ENCODE measurements around the gene DBT. TPM values are rescaled to one million over a fixed set of nuclear protein-coding genes. Genes with fewer than 3 reads are reported as not detected.

Gene DBT
- polyA plus RNA-seq, 1 donor from 2014 or later, result 9.0 TPM

- Histone ChIP-seq H3K79me2 (replicated peaks; ENCODE audit: insufficient read depth, low read length) (no peaks in the 10 kb centered on the region), H3K9ac (ENCODE audit: low read length) (no peak overlapping the region), H3F3A (ENCODE audit: insufficient read depth, low read length, poor library complexity, severe bottlenecking) (no peaks in the 10 kb centered on the region), H3K4me3 (ENCODE audit: low read length) (no peak overlapping the region), H3K36me3 (ENCODE audit: insufficient read depth, low read length) (no peaks in the 10 kb centered on the region), H3K27ac (ENCODE audit: low read length) (no peak overlapping the region), H3K9me3 (ENCODE audit: low read length) (no peaks in the 10 kb centered on the region), H3K4me2 (ENCODE audit: low read length) (no peak overlapping the region), H3K9me2 (ENCODE audit: insufficient read depth, low read length) (no peaks in the 10 kb centered on the region), H2AFZ (ENCODE audit: low read depth, low read length) (no peak overlapping the region), H4K20me1 (ENCODE audit: insufficient read depth) (no peaks in the 10 kb centered on the region), H3K27me3 (ENCODE audit: insufficient read depth, low read depth, low read length) (no peaks in the 10 kb centered on the region)
- TF ChIP-seq SMC3 (conservative IDR thresholded peaks at IDR 0.05; ENCODE audit: poor library complexity) (no peak), RAD21 (conservative IDR thresholded peaks at IDR 0.05) (no peak), TAF1 (IDR thresholded peaks at IDR 0.05; ENCODE audit: low read depth) (no peak), EZH2 (IDR thresholded peaks at IDR 0.05; ENCODE audit: borderline replicate concordance, insufficient read depth, low read length, poor library complexity, severe bottlenecking) (no peak), POLR2AphosphoS5 (IDR thresholded peaks at IDR 0.05) (no peak), EP300 (conservative IDR thresholded peaks at IDR 0.05; ENCODE audit: poor library complexity, severe bottlenecking) (no peak), MXI1 (conservative IDR thresholded peaks at IDR 0.05; ENCODE audit: poor library complexity, severe bottlenecking) (no peak)
- TF ChIP-seq, protein P1, sequence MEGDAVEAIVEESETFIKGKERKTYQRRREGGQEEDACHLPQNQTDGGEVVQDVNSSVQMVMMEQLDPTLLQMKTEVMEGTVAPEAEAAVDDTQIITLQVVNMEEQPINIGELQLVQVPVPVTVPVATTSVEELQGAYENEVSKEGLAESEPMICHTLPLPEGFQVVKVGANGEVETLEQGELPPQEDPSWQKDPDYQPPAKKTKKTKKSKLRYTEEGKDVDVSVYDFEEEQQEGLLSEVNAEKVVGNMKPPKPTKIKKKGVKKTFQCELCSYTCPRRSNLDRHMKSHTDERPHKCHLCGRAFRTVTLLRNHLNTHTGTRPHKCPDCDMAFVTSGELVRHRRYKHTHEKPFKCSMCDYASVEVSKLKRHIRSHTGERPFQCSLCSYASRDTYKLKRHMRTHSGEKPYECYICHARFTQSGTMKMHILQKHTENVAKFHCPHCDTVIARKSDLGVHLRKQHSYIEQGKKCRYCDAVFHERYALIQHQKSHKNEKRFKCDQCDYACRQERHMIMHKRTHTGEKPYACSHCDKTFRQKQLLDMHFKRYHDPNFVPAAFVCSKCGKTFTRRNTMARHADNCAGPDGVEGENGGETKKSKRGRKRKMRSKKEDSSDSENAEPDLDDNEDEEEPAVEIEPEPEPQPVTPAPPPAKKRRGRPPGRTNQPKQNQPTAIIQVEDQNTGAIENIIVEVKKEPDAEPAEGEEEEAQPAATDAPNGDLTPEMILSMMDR (IDR thresholded peaks at IDR 0.05; ENCODE audit: poor library complexity, severe bottlenecking), result no peak
- TF ChIP-seq, protein P2, sequence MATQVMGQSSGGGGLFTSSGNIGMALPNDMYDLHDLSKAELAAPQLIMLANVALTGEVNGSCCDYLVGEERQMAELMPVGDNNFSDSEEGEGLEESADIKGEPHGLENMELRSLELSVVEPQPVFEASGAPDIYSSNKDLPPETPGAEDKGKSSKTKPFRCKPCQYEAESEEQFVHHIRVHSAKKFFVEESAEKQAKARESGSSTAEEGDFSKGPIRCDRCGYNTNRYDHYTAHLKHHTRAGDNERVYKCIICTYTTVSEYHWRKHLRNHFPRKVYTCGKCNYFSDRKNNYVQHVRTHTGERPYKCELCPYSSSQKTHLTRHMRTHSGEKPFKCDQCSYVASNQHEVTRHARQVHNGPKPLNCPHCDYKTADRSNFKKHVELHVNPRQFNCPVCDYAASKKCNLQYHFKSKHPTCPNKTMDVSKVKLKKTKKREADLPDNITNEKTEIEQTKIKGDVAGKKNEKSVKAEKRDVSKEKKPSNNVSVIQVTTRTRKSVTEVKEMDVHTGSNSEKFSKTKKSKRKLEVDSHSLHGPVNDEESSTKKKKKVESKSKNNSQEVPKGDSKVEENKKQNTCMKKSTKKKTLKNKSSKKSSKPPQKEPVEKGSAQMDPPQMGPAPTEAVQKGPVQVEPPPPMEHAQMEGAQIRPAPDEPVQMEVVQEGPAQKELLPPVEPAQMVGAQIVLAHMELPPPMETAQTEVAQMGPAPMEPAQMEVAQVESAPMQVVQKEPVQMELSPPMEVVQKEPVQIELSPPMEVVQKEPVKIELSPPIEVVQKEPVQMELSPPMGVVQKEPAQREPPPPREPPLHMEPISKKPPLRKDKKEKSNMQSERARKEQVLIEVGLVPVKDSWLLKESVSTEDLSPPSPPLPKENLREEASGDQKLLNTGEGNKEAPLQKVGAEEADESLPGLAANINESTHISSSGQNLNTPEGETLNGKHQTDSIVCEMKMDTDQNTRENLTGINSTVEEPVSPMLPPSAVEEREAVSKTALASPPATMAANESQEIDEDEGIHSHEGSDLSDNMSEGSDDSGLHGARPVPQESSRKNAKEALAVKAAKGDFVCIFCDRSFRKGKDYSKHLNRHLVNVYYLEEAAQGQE (IDR thresholded peaks at IDR 0.05; ENCODE audit: borderline replicate concordance), result no peak
These were observed 65.1 kb downstream of the DBT start for GRCh38 chr1:100184536-100184935.

GRCh38 chr1:100183370-100183769, 66.3 kb downstream of the DBT start:
- no peak for TF ChIP-seq RAD21 (conservative IDR thresholded peaks at IDR 0.05)
- TF ChIP-seq, protein P1 (IDR thresholded peaks at IDR 0.05; ENCODE audit: poor library complexity, severe bottlenecking), result no peak
- TF ChIP-seq SMC3 (conservative IDR thresholded peaks at IDR 0.05; ENCODE audit: poor library complexity), result no peak
- TF ChIP-seq POLR2AphosphoS5 (IDR thresholded peaks at IDR 0.05), result no peak
- TF ChIP-seq, protein P2 (IDR thresholded peaks at IDR 0.05; ENCODE audit: borderline replicate concordance), result no peak
- TF ChIP-seq TAF1 (IDR thresholded peaks at IDR 0.05; ENCODE audit: low read depth), result no peak
- no peak for TF ChIP-seq MXI1 (conservative IDR thresholded peaks at IDR 0.05; ENCODE audit: poor library complexity, severe bottlenecking)
- no peak for TF ChIP-seq EZH2 (IDR thresholded peaks at IDR 0.05; ENCODE audit: borderline replicate concordance, insufficient read depth, low read length, poor library complexity, severe bottlenecking)
- no peak for TF ChIP-seq EP300 (conservative IDR thresholded peaks at IDR 0.05; ENCODE audit: poor library complexity, severe bottlenecking)
- no peaks in the 10 kb centered on the region for H4K20me1 ChIP-seq (ENCODE audit: insufficient read depth)
- no peaks in the 10 kb centered on the region for H3F3A ChIP-seq (ENCODE audit: insufficient read depth, low read length, poor library complexity, severe bottlenecking)
- H2AFZ ChIP-seq (ENCODE audit: low read depth, low read length), result no peak overlapping the region
- H3K4me2 ChIP-seq (ENCODE audit: low read length), result no peak overlapping the region
- no peaks in the 10 kb centered on the region for H3K9me3 ChIP-seq (ENCODE audit: low read length)
- no peaks in the 10 kb centered on the region for H3K9me2 ChIP-seq (ENCODE audit: insufficient read depth, low read length)
- no peak overlapping the region for H3K27ac ChIP-seq (ENCODE audit: low read length)
- no peak overlapping the region for H3K4me3 ChIP-seq (ENCODE audit: low read length)
- H3K36me3 ChIP-seq (ENCODE audit: insufficient read depth, low read length), result no peaks in the 10 kb centered on the region
- H3K27me3 ChIP-seq (ENCODE audit: insufficient read depth, low read depth, low read length), result no peaks in the 10 kb centered on the region
- no peak overlapping the region for H3K9ac ChIP-seq (ENCODE audit: low read length)
- no peaks in the 10 kb centered on the region for H3K79me2 ChIP-seq (replicated peaks; ENCODE audit: insufficient read depth, low read length)
